Measurements from ENCODE around the gene ABCC10.
"Not testable (repeated sequence)": the region's sequence is repeated elsewhere in the genome, so short reads cannot be mapped to it uniquely, and the experiment has no call there.

Gene ABCC10

GRCh38 chr6:43427406-43428111, at the start of gene ABCC10:
TSS of gene ABCC10 (plus strand) at chr6:43427541. CDS start at chr6:43427979, 438 bp downstream.
- peak; percentile 95 for DNase-seq

- DNase-seq, result no peak
These were observed 49.6 kb upstream of the ABCC10 start for GRCh38 chr6:43377710-43378229.

GRCh38 chr6:43378631-43379030, 48.7 kb upstream of the ABCC10 start:
- DNase-seq, result no peak

GRCh38 chr6:43380858-43381257, 46.5 kb upstream of the ABCC10 start:
- DNase-seq, result not testable (repeated sequence)

GRCh38 chr6:43383021-43383667, 44.2 kb upstream of the ABCC10 start:
- DNase-seq, result no peak

GRCh38 chr6:43386492-43386891, 40.8 kb upstream of the ABCC10 start:
- DNase-seq, result no peak

GRCh38 chr6:43389730-43390295, 37.5 kb upstream of the ABCC10 start:
- no peak for DNase-seq

GRCh38 chr6:43390753-43391439, 36.4 kb upstream of the ABCC10 start:
- not testable (repeated sequence) for DNase-seq

GRCh38 chr6:43391440-43392031, 35.8 kb upstream of the ABCC10 start:
- peak; percentile 34 for DNase-seq

GRCh38 chr6:43393133-43393532, 34.2 kb upstream of the ABCC10 start:
- DNase-seq, result not testable (repeated sequence)

- DNase-seq, result no peak
These were observed 33.7 kb upstream of the ABCC10 start for GRCh38 chr6:43393602-43394001.

GRCh38 chr6:43394982-43395381, 32.4 kb upstream of the ABCC10 start:
- DNase-seq, result no peak

GRCh38 chr6:43395776-43396175, 31.6 kb upstream of the ABCC10 start:
- no peak for DNase-seq

GRCh38 chr6:43396408-43397149, 30.8 kb upstream of the ABCC10 start:
- no peak for DNase-seq

GRCh38 chr6:43399932-43400487, 27.3 kb upstream of the ABCC10 start:
- no peak for DNase-seq

GRCh38 chr6:43401730-43402129, 25.6 kb upstream of the ABCC10 start:
- no peak for DNase-seq

GRCh38 chr6:43402820-43403219, 24.5 kb upstream of the ABCC10 start:
- no peak for DNase-seq

GRCh38 chr6:43405354-43405753, 22.0 kb upstream of the ABCC10 start:
- DNase-seq, result no peak

GRCh38 chr6:43407296-43407695, 20.0 kb upstream of the ABCC10 start:
- DNase-seq, result no peak

- DNase-seq, result no peak
These were observed 19.1 kb upstream of the ABCC10 start for GRCh38 chr6:43408259-43408658.

GRCh38 chr6:43410776-43411175, 16.6 kb upstream of the ABCC10 start:
- DNase-seq, result not testable (repeated sequence)

GRCh38 chr6:43412541-43412940, 14.8 kb upstream of the ABCC10 start:
- no peak for DNase-seq

Measured in stimulated activated CD4-positive, alpha-beta T cell treated with anti-CD3 and anti-CD28 coated beads, Interleukin-4, amount 100 ng/mL, for 24 hours (primary cell).